GM19043 (cell line): ENCODE measurements around the gene CSN3.
"Not testable (repeated sequence)": the region's sequence is repeated elsewhere in the genome, so short reads cannot be mapped to it uniquely, and the experiment has no call there.

Experiments
- ATAC-seq: cut with Tn5 transposase; IDR thresholded peaks from one replicate; pipeline ENCODE4 v1.9.1; 2021; ENCODE audit warnings: low read depth; ENCODE audit not compliant: unreplicated experiment

The CSN3 gene, protein sequence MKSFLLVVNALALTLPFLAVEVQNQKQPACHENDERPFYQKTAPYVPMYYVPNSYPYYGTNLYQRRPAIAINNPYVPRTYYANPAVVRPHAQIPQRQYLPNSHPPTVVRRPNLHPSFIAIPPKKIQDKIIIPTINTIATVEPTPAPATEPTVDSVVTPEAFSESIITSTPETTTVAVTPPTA

DNA sequence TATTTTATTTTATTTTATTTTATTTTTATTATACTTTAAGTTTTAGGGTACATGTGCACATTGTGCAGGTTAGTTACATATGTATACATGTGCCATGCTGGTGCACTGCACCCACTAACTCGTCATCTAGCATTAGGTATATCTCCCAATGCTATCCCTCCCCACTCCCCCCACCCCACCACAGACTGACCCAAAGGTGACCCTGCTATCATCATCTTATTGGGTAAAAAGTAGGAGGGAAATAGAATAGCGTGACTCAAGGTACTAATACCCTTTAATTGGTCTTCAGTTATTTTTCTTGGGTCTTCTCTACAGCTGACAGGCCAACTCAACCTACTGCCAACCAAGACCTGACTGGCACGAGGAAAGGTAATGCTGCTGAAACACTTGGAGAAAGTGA is at the start of gene CSN3:
Gene CSN3, plus strand, starts transcription at position 301 of the 400 bp plus-strand sequence. CDS start 2,223 bp downstream, outside the sequence.
- not testable (repeated sequence) for ATAC-seq

GRCh38 chr4:70192895-70193294 is 49.5 kb upstream of the CSN3 start:
- ATAC-seq = no peak

DNA sequence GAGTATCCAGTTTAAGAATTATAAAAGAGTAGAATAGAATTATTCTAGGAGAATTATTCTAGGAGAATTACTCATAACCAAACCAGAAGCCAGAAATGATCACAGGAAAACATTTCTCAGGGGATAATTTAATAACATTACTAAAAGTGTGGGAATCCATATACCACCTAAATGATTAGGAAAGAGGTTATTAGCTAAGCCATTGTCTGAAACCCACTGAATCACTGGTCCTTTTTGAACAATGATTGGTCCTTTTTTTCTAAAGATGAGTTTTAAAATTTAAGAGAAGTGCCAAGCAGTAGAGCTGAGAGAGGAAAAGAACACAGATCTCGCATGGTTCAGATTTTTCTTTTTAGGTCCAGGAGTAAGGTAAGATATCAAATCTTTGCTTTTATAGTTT is 47.0 kb upstream of the CSN3 start, which contains the start of gene ODAM:
Gene ODAM, plus strand, starts transcription at position 301 of the 400 bp plus-strand sequence. CDS start 819 bp downstream, outside the sequence.
- no peak for ATAC-seq

- ATAC-seq = no peak
Measured at GRCh38 chr4:70196857-70197256, 45.5 kb upstream of the CSN3 start.

- no peak for ATAC-seq
Measured at GRCh38 chr4:70197842-70198241, 44.6 kb upstream of the CSN3 start.

GRCh38 chr4:70203601-70204000 is 38.8 kb upstream of the CSN3 start:
- ATAC-seq = no peak

DNA sequence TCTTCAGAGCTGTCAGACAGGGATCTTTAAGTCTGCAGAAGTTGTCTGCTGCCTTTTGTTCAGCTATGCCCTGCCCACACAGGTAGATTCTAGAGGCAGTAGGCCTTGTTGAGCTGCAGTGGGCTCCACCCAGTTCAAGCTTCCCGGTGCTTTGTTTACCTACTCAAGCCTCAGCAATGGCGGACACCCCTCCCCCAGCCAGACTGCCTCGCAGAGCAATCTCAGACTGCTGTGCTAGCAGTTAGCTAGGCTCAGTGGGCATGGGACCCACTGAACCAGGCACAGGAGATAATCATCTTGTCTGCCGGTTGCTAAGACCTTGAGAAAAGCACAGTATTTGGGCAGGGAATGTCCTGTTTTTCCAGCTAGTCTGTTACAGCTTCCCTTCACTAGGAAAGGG is 29.6 kb upstream of the CSN3 start:
- not testable (repeated sequence) for ATAC-seq

DNA sequence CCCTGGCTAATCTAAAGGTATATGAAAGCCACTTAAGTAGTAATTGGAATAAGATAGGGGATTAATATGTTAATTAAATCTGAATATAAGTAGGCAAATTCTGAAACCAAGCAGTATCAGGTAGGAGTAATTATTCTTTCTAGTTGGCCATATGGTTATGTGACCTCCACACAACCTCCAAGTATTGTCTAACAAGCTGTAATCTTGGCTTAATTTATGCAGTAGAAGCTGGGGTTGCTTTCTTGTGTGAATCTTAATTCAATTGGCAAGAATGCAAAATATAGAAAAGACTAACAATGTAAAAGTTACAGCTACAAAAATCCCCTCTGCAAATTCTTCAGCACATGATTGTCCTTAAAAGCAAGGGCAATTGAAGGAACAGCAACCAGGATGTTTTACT is 26.3 kb upstream of the CSN3 start:
- ATAC-seq = not testable (repeated sequence)

GRCh38 chr4:70216550-70216949 is 25.8 kb upstream of the CSN3 start:
- ATAC-seq = not testable (repeated sequence)

DNA sequence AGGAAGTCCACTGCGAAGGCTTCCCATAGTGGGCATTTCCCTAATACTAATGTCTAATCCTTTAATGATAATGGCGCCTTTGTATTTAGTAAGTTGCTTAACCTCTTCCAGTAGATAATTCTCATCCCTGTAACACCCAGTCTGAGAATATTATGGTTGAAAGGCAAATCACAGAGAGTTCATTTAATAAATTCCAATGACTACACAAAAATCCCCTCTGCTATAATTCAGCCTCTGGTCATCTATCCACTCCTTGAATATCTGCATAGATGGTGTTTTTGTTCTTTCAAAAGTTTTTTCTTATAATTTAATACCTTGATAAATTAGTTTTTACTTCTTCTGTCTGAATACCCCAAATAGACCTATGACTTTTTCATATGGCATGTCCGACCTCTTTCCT is 21.0 kb upstream of the CSN3 start:
- ATAC-seq = not testable (repeated sequence)

DNA sequence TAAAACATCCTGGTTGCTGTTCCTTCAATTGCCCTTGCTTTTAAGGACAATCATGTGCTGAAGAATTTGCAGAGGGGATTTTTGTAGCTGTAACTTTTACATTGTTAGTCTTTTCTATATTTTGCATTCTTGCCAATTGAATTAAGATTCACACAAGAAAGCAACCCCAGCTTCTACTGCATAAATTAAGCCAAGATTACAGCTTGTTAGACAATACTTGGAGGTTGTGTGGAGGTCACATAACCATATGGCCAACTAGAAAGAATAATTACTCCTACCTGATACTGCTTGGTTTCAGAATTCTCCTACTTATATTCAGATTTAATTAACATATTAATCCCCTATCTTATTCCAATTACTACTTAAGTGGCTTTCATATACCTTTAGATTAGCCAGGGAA is 20.6 kb upstream of the CSN3 start:
- ATAC-seq = not testable (repeated sequence)

- ATAC-seq = no peak
Measured at GRCh38 chr4:70225824-70226223, 16.6 kb upstream of the CSN3 start, which contains the start of gene FDCSP. Gene FDCSP (plus strand): TSS chr4:70226124. CDS start chr4:70231195, 5,071 bp downstream.

DNA sequence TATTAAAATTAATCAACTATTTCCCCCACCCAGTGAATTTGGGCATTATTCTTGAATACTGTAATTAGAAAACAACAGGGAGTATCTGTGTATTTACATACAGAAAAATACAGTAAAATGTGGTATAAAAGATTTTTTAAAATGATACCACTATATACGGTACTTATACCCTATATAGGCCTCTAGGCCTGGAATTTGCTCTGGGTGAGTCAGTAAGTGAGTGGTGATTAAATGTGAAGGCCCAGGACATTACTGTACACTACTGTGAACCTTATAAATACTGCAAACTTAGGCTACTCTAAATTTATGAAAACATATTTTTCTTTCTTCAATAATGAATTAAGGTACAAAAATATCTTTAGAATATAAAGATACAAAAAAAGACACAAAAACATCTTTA is 6.3 kb upstream of the CSN3 start:
- no peak for ATAC-seq

DNA sequence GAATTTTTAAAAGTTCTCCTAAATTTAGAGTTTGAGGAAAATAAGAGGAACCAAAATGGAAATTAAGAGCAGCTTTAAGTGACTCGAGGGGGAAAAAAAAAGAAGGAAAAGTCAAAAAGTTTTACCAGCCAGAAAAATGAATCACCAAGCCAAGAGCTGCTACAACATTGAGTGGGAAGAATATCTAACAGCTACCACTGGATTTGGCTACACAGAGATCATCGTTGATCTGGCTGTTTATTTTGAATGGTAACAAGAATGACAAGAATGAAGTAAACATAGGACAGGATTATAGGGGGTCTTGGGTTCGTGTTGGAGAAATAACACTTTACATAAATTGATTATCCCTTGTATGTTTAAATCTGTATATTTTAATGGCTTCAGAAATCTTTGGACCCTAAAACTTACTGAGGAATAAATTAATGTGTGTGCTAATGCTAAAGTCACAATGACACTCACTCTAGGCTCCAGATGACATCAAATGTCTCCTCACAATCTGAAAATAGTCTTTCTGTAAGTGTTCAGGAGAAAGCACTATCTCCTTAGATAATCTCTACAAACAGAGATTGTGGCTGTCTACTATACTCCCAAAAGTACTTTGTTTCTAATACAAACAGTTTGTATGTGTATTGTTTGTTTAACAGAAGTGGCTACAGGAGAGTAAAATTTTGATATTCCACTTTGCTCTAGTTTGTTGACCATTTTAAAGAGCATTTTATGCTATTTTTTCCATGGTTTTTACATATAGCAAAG is 3.1 kb upstream of the CSN3 start:
- no peak for ATAC-seq

- no peak for ATAC-seq
Measured at GRCh38 chr4:70239884-70240591, 2.4 kb upstream of the CSN3 start.

DNA sequence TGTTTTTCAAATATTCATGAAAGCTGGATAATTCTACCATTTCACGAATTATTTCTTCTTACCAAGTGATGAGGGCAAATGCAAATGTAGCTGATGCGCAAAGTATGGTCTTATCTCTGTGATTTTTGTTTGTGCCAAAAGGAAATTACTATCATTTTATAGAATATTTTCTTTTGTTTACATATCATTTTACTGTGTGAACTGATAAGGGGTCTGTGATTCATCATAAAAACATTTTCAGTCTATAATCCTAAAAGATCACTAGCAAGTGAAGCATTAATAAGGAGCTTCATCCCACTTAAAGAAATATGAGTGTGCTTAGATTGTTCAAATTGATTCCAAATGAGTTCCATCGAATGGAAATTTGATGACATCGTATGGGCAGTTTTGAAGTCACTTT is 694 bp downstream of the CSN3 start:
- ATAC-seq = no peak

GRCh38 chr4:70251250-70251944 is 9.0 kb downstream of the CSN3 start:
- ATAC-seq = no peak

DNA sequence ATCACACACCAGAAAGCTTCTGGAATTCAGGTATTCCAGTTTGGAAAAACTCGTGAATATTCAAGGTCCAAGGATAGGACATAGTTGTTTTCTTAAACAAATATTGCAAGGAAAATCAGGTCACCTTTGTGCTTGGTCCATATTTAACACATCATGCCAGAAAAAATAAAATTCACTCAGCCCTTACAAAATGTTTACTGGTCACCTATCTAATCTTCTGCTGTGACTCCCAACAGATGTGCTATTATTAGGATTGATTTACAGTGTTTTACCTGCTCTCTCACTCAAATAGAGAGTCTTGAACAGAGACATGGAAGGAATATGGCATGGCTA is 9.5 kb downstream of the CSN3 start:
- ATAC-seq = no peak

DNA sequence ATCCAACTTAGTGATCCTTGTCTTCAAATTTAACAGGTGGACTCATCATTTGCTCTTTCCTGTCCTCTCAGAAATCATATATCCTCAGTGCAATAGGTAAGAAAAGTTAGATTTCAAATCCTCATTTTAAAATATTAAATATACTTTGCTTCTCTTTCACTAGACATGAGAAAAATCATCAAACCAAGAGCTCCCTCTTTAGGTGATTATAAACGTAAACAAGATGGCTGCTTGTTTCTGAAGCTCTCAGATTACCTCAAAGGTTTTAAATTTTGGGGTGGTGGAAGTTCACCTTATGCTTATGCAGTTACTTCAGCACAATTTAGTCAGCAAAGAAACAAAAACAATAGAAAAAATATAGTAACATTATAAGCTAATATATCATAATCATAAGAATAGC is 27.3 kb downstream of the CSN3 start:
- ATAC-seq = no peak

GRCh38 chr4:70277121-70277520 is 34.7 kb downstream of the CSN3 start:
- ATAC-seq = no peak

DNA sequence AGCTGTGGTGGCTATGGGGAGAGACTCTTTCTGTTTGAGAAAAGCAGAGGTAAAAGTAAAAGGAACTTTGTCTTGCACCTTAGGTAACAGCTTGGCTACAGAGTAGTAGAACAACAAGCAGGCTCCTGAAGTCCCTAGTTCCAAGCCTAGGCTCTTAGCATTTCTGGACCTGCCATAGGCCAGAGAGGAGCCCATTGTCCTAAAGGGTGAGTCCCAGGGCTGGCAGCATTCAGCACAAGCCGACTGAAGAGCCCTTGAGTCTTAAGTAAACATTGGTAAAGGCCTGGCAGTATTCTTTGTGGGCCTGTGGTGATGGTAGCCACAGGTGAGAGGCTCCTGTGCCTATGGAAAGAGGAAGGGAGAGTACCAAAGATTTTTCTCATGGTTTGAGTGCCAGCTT is 38.2 kb downstream of the CSN3 start:
- ATAC-seq = no peak
